ENCODE results near the gene CELF1. TPM values are rescaled to one million over a fixed set of nuclear protein-coding genes. Genes with fewer than 3 reads are reported as not detected.

Gene CELF1
- total and polyA plus RNA-seq, 12 donors, result 28.1 to 128 (median 101) TPM

DNA sequence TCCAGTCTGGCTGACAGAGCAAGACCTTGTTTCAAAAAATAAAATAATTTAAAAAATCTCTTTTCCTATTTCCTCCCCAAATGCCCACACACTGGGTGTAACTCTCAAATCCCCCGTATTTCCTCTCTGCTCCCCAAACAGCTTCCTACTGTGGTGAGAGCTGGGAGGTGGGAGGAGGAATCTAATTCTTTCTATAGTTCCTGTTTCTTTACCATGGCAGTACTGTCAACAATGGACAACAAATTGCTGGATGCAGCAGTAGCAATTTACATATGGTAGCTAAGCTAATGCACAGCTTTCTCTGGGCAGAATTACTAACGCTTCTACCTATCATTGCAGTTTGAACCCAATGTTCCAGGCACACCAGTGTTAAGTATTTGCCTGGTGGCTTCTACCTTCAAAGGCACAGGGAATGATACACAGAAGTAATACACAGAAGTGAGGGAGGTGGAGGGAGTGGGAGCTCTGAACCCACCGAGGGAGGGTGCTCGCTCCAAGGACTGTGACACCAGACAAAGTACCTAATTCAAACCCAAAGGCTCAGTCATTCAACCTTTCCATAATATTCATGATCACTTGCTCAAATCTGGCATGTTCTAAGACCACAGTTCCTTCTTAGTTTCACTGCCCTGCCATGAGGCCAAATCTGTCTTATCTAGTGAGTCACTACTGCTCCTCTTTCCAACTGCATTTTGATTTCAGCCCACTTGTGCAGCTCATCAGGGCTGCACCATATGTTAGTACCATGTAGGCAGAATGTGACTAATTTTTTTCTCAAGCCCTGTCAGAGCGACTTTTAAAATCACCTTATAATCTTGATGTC lies 37.9 kb downstream of the CELF1 start:
- intact Hi-C loops (cut with DNase I), result no loop called here

DNA sequence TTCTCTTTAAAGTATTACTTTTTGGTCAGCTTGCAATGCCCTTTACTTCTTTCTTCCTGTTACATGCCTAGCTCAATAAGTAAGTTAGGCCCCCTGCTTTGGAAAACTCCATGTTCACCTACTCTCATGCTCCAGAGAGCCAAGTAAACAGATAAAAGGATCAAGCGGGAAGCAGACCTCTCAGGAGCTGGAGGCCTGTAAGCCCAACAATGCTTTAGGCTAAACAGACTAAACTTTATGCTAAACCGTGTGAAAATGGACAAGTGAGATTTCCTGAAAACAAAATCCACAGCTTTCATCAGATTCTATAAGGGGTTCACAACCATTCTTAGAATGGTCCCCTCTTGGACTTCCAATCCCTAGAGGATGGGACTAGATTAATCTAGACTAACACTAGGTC lies 40.2 kb downstream of the CELF1 start:
- intact Hi-C loops (cut with DNase I), result no loop called here
- H3K27ac ChIP-seq, result peak overlapping the region in 3 of 5 donors; percentile 0 to 22 (median 22)
- peaks cover 41 to 92% of the 10 kb centered on the region in 2 donors for H3K4me1 ChIP-seq (replicated peaks in 1 of 2)
- no peaks in the 10 kb centered on the region for H3K9me3 ChIP-seq (replicated peaks in 1 of 3)
- no peak for DNase-seq
- 64 to 71% (median 68%) methylated on average over 2 of the region's 2 CpGs for WGBS, 4 donors
- H3K27me3 ChIP-seq, result no peaks in the 10 kb centered on the region
- H3K4me3 ChIP-seq, result no peak overlapping the region
- TF ChIP-seq, protein P1, sequence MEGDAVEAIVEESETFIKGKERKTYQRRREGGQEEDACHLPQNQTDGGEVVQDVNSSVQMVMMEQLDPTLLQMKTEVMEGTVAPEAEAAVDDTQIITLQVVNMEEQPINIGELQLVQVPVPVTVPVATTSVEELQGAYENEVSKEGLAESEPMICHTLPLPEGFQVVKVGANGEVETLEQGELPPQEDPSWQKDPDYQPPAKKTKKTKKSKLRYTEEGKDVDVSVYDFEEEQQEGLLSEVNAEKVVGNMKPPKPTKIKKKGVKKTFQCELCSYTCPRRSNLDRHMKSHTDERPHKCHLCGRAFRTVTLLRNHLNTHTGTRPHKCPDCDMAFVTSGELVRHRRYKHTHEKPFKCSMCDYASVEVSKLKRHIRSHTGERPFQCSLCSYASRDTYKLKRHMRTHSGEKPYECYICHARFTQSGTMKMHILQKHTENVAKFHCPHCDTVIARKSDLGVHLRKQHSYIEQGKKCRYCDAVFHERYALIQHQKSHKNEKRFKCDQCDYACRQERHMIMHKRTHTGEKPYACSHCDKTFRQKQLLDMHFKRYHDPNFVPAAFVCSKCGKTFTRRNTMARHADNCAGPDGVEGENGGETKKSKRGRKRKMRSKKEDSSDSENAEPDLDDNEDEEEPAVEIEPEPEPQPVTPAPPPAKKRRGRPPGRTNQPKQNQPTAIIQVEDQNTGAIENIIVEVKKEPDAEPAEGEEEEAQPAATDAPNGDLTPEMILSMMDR (IDR thresholded peaks at IDR 0.05), result no peak
- no peak for TF ChIP-seq POLR2A (IDR thresholded peaks at IDR 0.05)
- no peaks in the 10 kb centered on the region for H3K36me3 ChIP-seq (replicated peaks in 1 of 2)

More for the DNA sequence above, 37.9 kb downstream of the CELF1 start:
- no peak overlapping the region for H3K4me3 ChIP-seq
- peak overlapping the region; percentile 33 to 71 (median 54) for H3K27ac ChIP-seq
- no peaks in the 10 kb centered on the region for H3K27me3 ChIP-seq
- no peaks in the 10 kb centered on the region for H3K36me3 ChIP-seq (replicated peaks in 1 of 2)
- H3K9me3 ChIP-seq (replicated peaks in 1 of 3), result no peaks in the 10 kb centered on the region
- TF ChIP-seq POLR2A (IDR thresholded peaks at IDR 0.05), result no peak
- TF ChIP-seq, protein P1 (IDR thresholded peaks at IDR 0.05), result no peak
- 31 to 57% (median 43%) methylated on average over 4 to 5 of the region's 5 CpGs for WGBS, 4 donors
- peak in 5 of 7 donors; percentile 42 to 68 (median 63) for DNase-seq
- H3K4me1 ChIP-seq (replicated peaks in 1 of 2), result peaks cover 36 to 85% of the 10 kb centered on the region in 2 donors

DNA sequence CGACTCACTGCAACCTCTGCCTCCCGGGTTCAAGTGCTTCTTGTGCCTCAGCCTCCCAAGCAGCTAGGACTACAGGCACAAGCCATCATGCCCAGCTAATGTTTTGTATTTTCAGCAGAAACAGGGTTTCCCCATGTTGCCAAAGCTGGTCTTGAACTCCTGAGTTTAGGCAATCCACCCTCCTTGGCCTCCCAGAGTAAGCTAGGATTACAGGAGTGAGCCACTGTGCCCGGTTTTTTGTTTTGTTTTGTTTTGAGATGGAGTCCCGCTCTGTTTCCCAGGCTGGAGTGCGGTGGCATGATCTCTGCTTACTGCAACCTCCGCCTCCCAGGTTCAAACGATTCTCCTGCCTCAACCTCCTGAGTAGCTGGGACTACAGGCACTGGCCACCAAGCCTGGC lies 41.0 kb downstream of the CELF1 start:
- H3K27ac ChIP-seq, result no peak overlapping the region
- H3K9me3 ChIP-seq (replicated peaks in 1 of 3), result no peaks in the 10 kb centered on the region
- H3K4me1 ChIP-seq (replicated peaks in 1 of 2), result peaks cover 48 to 92% of the 10 kb centered on the region in 2 donors
- H3K4me3 ChIP-seq, result no peak overlapping the region
- H3K36me3 ChIP-seq (replicated peaks in 1 of 2), result no peaks in the 10 kb centered on the region
- no peak for DNase-seq
- no peaks in the 10 kb centered on the region for H3K27me3 ChIP-seq
- 83 to 89% (median 89%) methylated on average over 7 of the region's 7 CpGs for WGBS, 4 donors
- intact Hi-C loops (cut with DNase I), result no loop called here
- TF ChIP-seq, protein P1 (IDR thresholded peaks at IDR 0.05), result no peak
- TF ChIP-seq POLR2A (IDR thresholded peaks at IDR 0.05), result no peak

DNA sequence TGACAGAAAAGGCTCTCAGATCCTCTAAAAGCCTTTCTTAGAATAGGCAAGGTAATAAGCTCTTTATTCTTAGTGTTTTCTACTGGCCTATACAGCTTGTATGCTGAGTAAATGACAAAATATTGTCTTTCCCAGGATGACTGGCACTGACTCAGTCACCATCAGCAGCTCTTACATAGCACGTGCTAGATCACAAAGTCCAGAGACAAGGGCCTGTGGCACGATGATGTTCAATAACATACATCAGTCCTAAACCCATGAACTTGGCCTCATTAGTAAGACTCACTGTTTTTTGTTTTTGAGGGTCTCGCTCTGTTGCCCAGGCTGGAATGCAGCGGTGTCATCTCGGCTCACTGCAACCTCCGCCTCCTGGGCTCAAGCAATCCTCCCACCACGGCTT lies 42.7 kb downstream of the CELF1 start:
- no peak for TF ChIP-seq POLR2A (IDR thresholded peaks at IDR 0.05)
- TF ChIP-seq, protein P1 (IDR thresholded peaks at IDR 0.05), result no peak
- intact Hi-C loops (cut with DNase I), result no loop called here
- DNase-seq, result no peak
- H3K9me3 ChIP-seq (replicated peaks in 1 of 3), result no peaks in the 10 kb centered on the region
- WGBS, 4 donors, result 86 to 96% (median 92%) methylated on average over 7 of the region's 7 CpGs
- peak overlapping the region in 1 of 5 donors; percentile 17 for H3K27ac ChIP-seq
- no peaks in the 10 kb centered on the region for H3K36me3 ChIP-seq (replicated peaks in 1 of 2)
- no peaks in the 10 kb centered on the region for H3K27me3 ChIP-seq
- peaks cover 50 to 84% of the 10 kb centered on the region in 2 donors for H3K4me1 ChIP-seq (replicated peaks in 1 of 2)
- H3K4me3 ChIP-seq, result no peak overlapping the region

Data from adrenal gland (tissue), 12 donors.